ENCODE results near the gene SLC26A6. TPM values are rescaled to one million over a fixed set of nuclear protein-coding genes. Genes with fewer than 3 reads are reported as not detected.

The SLC26A6 gene
- polyA plus RNA-seq, 1 of the 3 experiments (the other 2 are of a cell fraction) = 31.9 TPM

GRCh38 chr3:48591436-48591835 is 43.8 kb downstream of the SLC26A6 start:
- Histone ChIP-seq H3K27ac (ENCODE audit: low read depth in 2 of 2, low read length in 1 of 2) (no peak overlapping the region), H3K27me3 (ENCODE audit: insufficient read depth) (no peaks in the 10 kb centered on the region), H4K20me1 (ENCODE audit: insufficient read depth) (no peaks in the 10 kb centered on the region), H3K4me1 (ENCODE audit: control insufficient read depth in 1 of 2, insufficient read depth in 2 of 2, low read depth in 1 of 2, low read length in 1 of 2) (peaks cover 11 to 19% of the 10 kb centered on the region in 2 experiments; a peak in 3 of 4 replicates), H3F3A (replicated peaks; ENCODE audit: insufficient read depth) (peaks cover 9% of the 10 kb centered on the region), H3K9me2 (no peaks in the 10 kb centered on the region), H3K4me2 (no peak overlapping the region), H3K9ac (no peak overlapping the region), H3K79me2 (ENCODE audit: insufficient read depth) (peaks cover 5% of the 10 kb centered on the region; the same call in 1 of the 2 replicates), H3K36me3 (replicated peaks in 1 of 2; ENCODE audit: control insufficient read depth in 1 of 2, insufficient read depth in 2 of 2, low read length in 1 of 2) (no peaks in the 10 kb centered on the region), H3K9me3 (no peaks in the 10 kb centered on the region), H3K4me3 (ENCODE audit: low read depth in 2 of 2, low read length in 1 of 2) (no peak overlapping the region), H2AFZ (ENCODE audit: low read depth) (no peak overlapping the region)
- CTCF ChIA-PET = no interaction called here
- TF ChIP-seq GABPA (IDR thresholded peaks at IDR 0.05; ENCODE audit: low read depth) (no peak), GATA2 (CRISPR knock-in tag; IDR thresholded peaks at IDR 0.05) (no peak), FOXJ3 (CRISPR knock-in tag; IDR thresholded peaks at IDR 0.05) (no peak), ELF1 (IDR thresholded peaks at IDR 0.05) (no peak), YY1 (IDR thresholded peaks at IDR 0.05; ENCODE audit: low read depth) (no peak), IRF3 (IDR thresholded peaks at IDR 0.05; ENCODE audit: low read depth, low read length) (no peak), CHD2 (IDR thresholded peaks at IDR 0.05; ENCODE audit: low read length, partially characterized antibody) (no peak), NRF1 (IDR thresholded peaks at IDR 0.05; ENCODE audit: low read depth, low read length) (no peak), FOSL2 (IDR thresholded peaks at IDR 0.05; ENCODE audit: borderline replicate concordance, low read depth) (no peak), POLR2AphosphoS5 (IDR thresholded peaks at IDR 0.05; ENCODE audit: low read depth, low read length) (no peak), TAF1 (IDR thresholded peaks at IDR 0.05; ENCODE audit: borderline replicate concordance, low read depth, low read length) (no peak), CTCF (IDR thresholded peaks at IDR 0.05) (no peak), RXRA (IDR thresholded peaks at IDR 0.05; ENCODE audit: borderline replicate concordance, low read depth) (no peak), RCOR1 (IDR thresholded peaks at IDR 0.05; ENCODE audit: low read length) (no peak), MAX (IDR thresholded peaks at IDR 0.05; ENCODE audit: low read depth) (no peak), RFX5 (IDR thresholded peaks at IDR 0.05; ENCODE audit: low read length) (no peak), RAD21 (IDR thresholded peaks at IDR 0.05; ENCODE audit: low read length) (no peak)
- TF ChIP-seq, protein P1, sequence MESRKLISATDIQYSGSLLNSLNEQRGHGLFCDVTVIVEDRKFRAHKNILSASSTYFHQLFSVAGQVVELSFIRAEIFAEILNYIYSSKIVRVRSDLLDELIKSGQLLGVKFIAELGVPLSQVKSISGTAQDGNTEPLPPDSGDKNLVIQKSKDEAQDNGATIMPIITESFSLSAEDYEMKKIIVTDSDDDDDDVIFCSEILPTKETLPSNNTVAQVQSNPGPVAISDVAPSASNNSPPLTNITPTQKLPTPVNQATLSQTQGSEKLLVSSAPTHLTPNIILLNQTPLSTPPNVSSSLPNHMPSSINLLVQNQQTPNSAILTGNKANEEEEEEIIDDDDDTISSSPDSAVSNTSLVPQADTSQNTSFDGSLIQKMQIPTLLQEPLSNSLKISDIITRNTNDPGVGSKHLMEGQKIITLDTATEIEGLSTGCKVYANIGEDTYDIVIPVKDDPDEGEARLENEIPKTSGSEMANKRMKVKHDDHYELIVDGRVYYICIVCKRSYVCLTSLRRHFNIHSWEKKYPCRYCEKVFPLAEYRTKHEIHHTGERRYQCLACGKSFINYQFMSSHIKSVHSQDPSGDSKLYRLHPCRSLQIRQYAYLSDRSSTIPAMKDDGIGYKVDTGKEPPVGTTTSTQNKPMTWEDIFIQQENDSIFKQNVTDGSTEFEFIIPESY (IDR thresholded peaks at IDR 0.05; ENCODE audit: borderline replicate concordance, low read depth) = no peak
- POLR2A ChIA-PET = no interaction called here
- DNase-seq = no peak
- WGBS (ENCODE audit: low lambda C conversion rate) = 96% methylated on average over 4 of the region's 14 CpGs

Measured in SK-N-SH (cell line).